GM23338 (cell line): ENCODE measurements around the gene XRCC4.

Source experiments
- CREB1 ChIP-seq: fragments of 250-450 bp; sonication (Bioruptor Pico); IDR thresholded peaks from 2 replicates; pipeline ENCODE4 v1.5.0; 2020; ENCODE audit warnings: low read depth, mild to moderate bottlenecking, moderate library complexity
- CTCF ChIP-seq, 2 experiments: fragments of 200-600 bp in 1 of 2; sonication (generic) in 1 of 2; conservative IDR thresholded peaks; 2 replicates each; pipeline versions ENCODE4 v1.5.1 to v1.6.1; 2016 to 2017; ENCODE audit warnings: antibody characterized with exemption in 2 of 2, low read depth in 2 of 2, mild to moderate bottlenecking in 2 of 2, moderate library complexity in 1 of 2
- ETS1 ChIP-seq: IDR thresholded peaks from 2 replicates; pipeline ENCODE4 v1.6.1; 2016; ENCODE audit warnings: antibody characterized with exemption
- EZH2 ChIP-seq: fragments of 200-600 bp; sonication (generic); IDR thresholded peaks from one replicate; pipeline ENCODE4 v1.8.0; 2017; ENCODE audit warnings: antibody characterized with exemption, mild to moderate bottlenecking, low read depth; ENCODE audit not compliant: unreplicated experiment
- EZH2phosphoT487 ChIP-seq: fragments of 200-600 bp; sonication (generic); IDR thresholded peaks from one replicate; pipeline ENCODE4 v1.8.1; 2018; ENCODE audit warnings: antibody characterized with exemption; ENCODE audit not compliant: unreplicated experiment
- JUNB ChIP-seq: IDR thresholded peaks from one replicate; pipeline ENCODE4 v1.6.1; 2016; ENCODE audit warnings: antibody characterized with exemption; ENCODE audit not compliant: unreplicated experiment
- POLR2AphosphoS5 ChIP-seq: IDR thresholded peaks from 2 replicates; pipeline ENCODE4 v1.6.1; 2016; ENCODE audit warnings: antibody characterized with exemption, low read depth
- REST ChIP-seq: IDR thresholded peaks from one replicate; pipeline ENCODE4 v1.6.1; 2018; ENCODE audit warnings: antibody characterized with exemption; ENCODE audit not compliant: unreplicated experiment
- ZNF114 ChIP-seq: fragments of 250-450 bp; sonication (Bioruptor Pico); IDR thresholded peaks from 2 replicates; pipeline ENCODE4 v1.5.0; 2020; ENCODE audit warnings: mild to moderate bottlenecking, moderate library complexity

- TF ChIP-seq CREB1 (CRISPR knock-in tag) (no peak), CTCF (conservative IDR thresholded peaks at IDR 0.05; ENCODE audit: low read depth in 2 of 2) (no peak), EZH2 (no peak), POLR2AphosphoS5 (no peak), JUNB (no peak), EZH2phosphoT487 (no peak), REST (no peak), ZNF114 (CRISPR knock-in tag) (no peak), ETS1 (no peak)
Measured at GRCh38 chr5:83085106-83085505, 7.8 kb downstream of the XRCC4 start.
